ENCODE data around the gene FICD. TPM values are rescaled to one million over a fixed set of nuclear protein-coding genes. Genes with fewer than 3 reads are reported as not detected.
A peak's percentile ranks its signal among the peaks of the same experiment; 100 is the strongest.
"Not testable (repeated sequence)": the region's sequence is repeated elsewhere in the genome, so short reads cannot be mapped to it uniquely, and the experiment has no call there.

The FICD gene
- total RNA-seq, 1 donor from 2014 or later = 6.6 TPM

- Mint-ChIP-seq H3K4me1 (no peaks in the 10 kb centered on the region), H3K27ac (no peak overlapping the region), H3K36me3 (ENCODE audit: low read depth) (no peaks in the 10 kb centered on the region), H3K27me3 (no peaks in the 10 kb centered on the region), H3K4me3 (no peak overlapping the region), H3K9me3 (peaks cover 6% of the 10 kb centered on the region)
- intact Hi-C loops (cut with micrococcal nuclease) = no loop called here
- no peak for DNase-seq
Observed at GRCh38 chr12:108484845-108485244, 30.2 kb upstream of the FICD start.

GRCh38 chr12:108485371-108485770 is 29.7 kb upstream of the FICD start:
- H3K27ac Mint-ChIP-seq; intact Hi-C loops (cut with micrococcal nuclease): not testable (repeated sequence)

GRCh38 chr12:108487029-108487428 is 28.0 kb upstream of the FICD start:
- H3K27ac Mint-ChIP-seq; H3K4me1 Mint-ChIP-seq; H3K9me3 Mint-ChIP-seq; H3K4me3 Mint-ChIP-seq; H3K27me3 Mint-ChIP-seq; DNase-seq; H3K36me3 Mint-ChIP-seq (ENCODE audit: low read depth); intact Hi-C loops (cut with micrococcal nuclease): not testable (repeated sequence)

More at GRCh38 chr12:108485371-108485770, 29.7 kb upstream of the FICD start:
- H3K27me3 Mint-ChIP-seq; H3K4me1 Mint-ChIP-seq; H3K4me3 Mint-ChIP-seq; DNase-seq; H3K9me3 Mint-ChIP-seq; H3K36me3 Mint-ChIP-seq (ENCODE audit: low read depth): not testable (repeated sequence)

DNA sequence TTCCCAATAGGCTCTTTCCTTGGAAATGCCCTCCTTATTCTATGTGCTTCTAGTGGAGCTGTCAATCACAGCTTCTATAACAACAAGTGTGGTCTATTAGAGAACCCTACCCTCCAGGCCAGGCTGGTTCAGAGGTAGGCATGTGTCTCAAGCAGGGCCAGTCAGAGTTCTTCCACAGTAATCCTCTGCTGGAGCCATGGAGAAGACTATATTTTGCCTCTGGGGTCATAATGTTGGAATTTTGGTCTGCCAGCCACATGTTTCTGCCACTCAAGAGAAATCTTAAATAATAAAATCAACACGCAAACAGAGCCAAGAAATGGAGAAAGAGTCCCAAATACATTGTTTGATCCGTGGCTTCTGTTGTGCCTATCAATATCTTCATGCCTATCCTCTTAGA is 23.8 kb upstream of the FICD start:
- intact Hi-C loops (cut with micrococcal nuclease) = no loop called here
- H3K36me3 Mint-ChIP-seq (ENCODE audit: low read depth) = no peaks in the 10 kb centered on the region
- no peak overlapping the region for H3K27ac Mint-ChIP-seq
- no peak overlapping the region for H3K4me3 Mint-ChIP-seq
- H3K9me3 Mint-ChIP-seq = peaks cover 6% of the 10 kb centered on the region
- no peaks in the 10 kb centered on the region for H3K4me1 Mint-ChIP-seq
- H3K27me3 Mint-ChIP-seq = peaks cover 10% of the 10 kb centered on the region
- DNase-seq = no peak

GRCh38 chr12:108495054-108495453 is 20.0 kb upstream of the FICD start:
- peaks cover 10% of the 10 kb centered on the region for H3K27me3 Mint-ChIP-seq
- H3K36me3 Mint-ChIP-seq (ENCODE audit: low read depth) = no peaks in the 10 kb centered on the region
- H3K27ac Mint-ChIP-seq = no peak overlapping the region
- no peaks in the 10 kb centered on the region for H3K4me1 Mint-ChIP-seq
- H3K9me3 Mint-ChIP-seq = no peaks in the 10 kb centered on the region
- H3K4me3 Mint-ChIP-seq = no peak overlapping the region
- intact Hi-C loops (cut with micrococcal nuclease) = no loop called here
- DNase-seq = peak; percentile 62

DNA sequence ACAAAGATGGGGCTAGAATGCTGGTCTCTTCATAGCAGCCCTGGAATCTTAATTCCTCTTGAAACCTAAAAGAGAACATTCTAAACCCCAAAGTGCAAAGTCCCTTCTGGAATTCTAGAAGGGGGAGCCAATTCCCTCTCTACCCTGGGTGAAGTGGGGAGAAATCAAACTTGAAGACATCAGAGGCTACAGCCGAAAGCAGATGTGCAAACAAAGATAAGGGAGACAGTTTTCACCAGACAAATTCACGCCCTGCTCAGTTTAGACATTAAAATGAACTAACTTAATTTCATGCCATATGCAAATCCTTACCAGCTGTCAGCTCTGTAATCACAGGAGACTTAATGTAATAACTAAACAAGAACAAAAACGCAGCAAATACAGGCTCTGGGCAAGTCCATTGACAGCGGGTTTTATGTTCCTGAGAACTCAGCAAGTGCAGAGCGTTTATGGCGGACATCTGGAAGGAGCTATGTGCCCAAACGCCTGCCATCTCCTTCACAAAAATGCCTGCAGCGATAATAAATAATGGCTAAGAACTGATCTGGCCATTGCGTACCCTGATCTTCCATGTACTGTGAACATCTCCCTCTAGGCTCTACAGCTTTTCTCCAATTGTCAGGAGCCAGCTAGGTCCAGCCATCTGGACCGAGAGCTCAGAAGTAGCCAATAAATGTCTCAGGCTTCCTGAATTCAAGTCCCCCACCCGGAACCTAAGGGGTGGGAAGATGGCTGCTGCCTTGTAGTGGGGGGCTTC is 19.1 kb upstream of the FICD start:
- H3K4me3 Mint-ChIP-seq = no peak overlapping the region
- peaks cover 10% of the 10 kb centered on the region for H3K27me3 Mint-ChIP-seq
- intact Hi-C loops (cut with micrococcal nuclease) = no loop called here
- DNase-seq = no peak
- H3K4me1 Mint-ChIP-seq = no peaks in the 10 kb centered on the region
- no peaks in the 10 kb centered on the region for H3K36me3 Mint-ChIP-seq (ENCODE audit: low read depth)
- H3K9me3 Mint-ChIP-seq = no peaks in the 10 kb centered on the region
- H3K27ac Mint-ChIP-seq = no peak overlapping the region

- DNase-seq = no peak
- intact Hi-C loops (cut with micrococcal nuclease) = no loop called here
Observed at GRCh38 chr12:108498136-108498535, 16.9 kb upstream of the FICD start.

DNA sequence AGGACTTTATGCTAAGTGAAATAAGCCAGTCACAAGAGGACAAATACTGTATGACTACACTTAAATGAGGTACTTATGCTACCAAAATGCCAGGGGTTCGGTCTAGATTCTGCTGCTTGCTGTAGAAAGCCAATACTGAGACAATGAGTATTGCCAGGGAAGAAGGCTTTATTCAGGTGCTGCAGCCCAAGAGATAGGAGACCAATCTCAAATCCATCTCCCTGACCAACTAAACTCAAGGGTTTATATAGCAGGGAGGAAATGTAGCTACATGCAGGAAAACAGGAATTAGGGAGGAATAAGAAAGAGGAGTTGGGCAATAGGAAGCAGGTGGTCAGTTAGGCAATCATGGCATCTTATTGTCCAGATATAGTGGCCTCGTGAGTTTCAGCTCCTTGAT is 12.2 kb upstream of the FICD start:
- intact Hi-C loops (cut with micrococcal nuclease) = no loop called here
- no peak overlapping the region for H3K4me3 Mint-ChIP-seq
- peaks cover 18% of the 10 kb centered on the region for H3K9me3 Mint-ChIP-seq
- no peak for DNase-seq
- H3K27ac Mint-ChIP-seq = no peak overlapping the region
- no peaks in the 10 kb centered on the region for H3K4me1 Mint-ChIP-seq
- peaks cover 4% of the 10 kb centered on the region for H3K27me3 Mint-ChIP-seq
- no peaks in the 10 kb centered on the region for H3K36me3 Mint-ChIP-seq (ENCODE audit: low read depth)

More at GRCh38 chr12:108498136-108498535, 16.9 kb upstream of the FICD start:
- H3K27ac Mint-ChIP-seq = no peak overlapping the region
- no peaks in the 10 kb centered on the region for H3K36me3 Mint-ChIP-seq (ENCODE audit: low read depth)
- H3K4me3 Mint-ChIP-seq = no peak overlapping the region
- H3K4me1 Mint-ChIP-seq = no peaks in the 10 kb centered on the region
- H3K27me3 Mint-ChIP-seq = peaks cover 10% of the 10 kb centered on the region
- H3K9me3 Mint-ChIP-seq = peaks cover 5% of the 10 kb centered on the region

DNA sequence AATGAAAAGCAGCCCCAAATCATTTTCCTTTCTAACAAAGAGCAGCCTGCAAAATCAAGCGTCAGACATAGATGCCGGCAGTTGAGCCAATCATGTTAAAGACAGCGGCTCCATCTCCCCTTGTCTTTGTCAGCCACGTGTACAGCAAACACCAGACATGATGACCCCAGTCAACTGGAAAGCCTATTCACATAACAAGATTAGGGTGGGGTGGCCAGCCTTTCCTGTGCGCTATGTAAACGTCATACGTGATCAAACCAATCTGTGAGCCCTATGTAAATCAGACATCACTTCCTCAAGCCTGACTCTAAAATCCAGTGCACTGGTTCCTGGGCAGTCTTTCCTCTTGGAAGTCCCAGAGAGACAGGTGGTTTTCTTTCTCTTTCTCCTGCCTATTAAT is 9.9 kb upstream of the FICD start:
- Mint-ChIP-seq H3K27me3 (peaks cover 4% of the 10 kb centered on the region), H3K36me3 (ENCODE audit: low read depth) (no peaks in the 10 kb centered on the region), H3K4me3 (no peak overlapping the region), H3K4me1 (peaks cover 3% of the 10 kb centered on the region), H3K9me3 (peaks cover 18% of the 10 kb centered on the region), H3K27ac (no peak overlapping the region)
- intact Hi-C loops (cut with micrococcal nuclease) = no loop called here
- no peak for DNase-seq

- intact Hi-C loops (cut with micrococcal nuclease) = no loop called here
- Mint-ChIP-seq H3K4me1 (peaks cover 13% of the 10 kb centered on the region), H3K4me3 (no peak overlapping the region), H3K27me3 (peaks cover 4% of the 10 kb centered on the region), H3K27ac (peak overlapping the region; percentile 52), H3K9me3 (peaks cover 14% of the 10 kb centered on the region), H3K36me3 (ENCODE audit: low read depth) (no peaks in the 10 kb centered on the region)
- no peak for DNase-seq
Observed at GRCh38 chr12:108507971-108508642, 7.0 kb upstream of the FICD start.

- H3K4me3 Mint-ChIP-seq = no peak overlapping the region
- H3K27ac Mint-ChIP-seq = no peak overlapping the region
- H3K36me3 Mint-ChIP-seq (ENCODE audit: low read depth) = no peaks in the 10 kb centered on the region
- DNase-seq = no peak
- intact Hi-C loops (cut with micrococcal nuclease) = loop anchor here (10.0 kb wide), 1 partner anchor 745 kb away; the partner anchor contains the start of gene PRDM4
- peaks cover under 1% of the 10 kb centered on the region for H3K9me3 Mint-ChIP-seq
- peaks cover 19% of the 10 kb centered on the region for H3K4me1 Mint-ChIP-seq
- H3K27me3 Mint-ChIP-seq = peaks cover 2% of the 10 kb centered on the region
Observed at GRCh38 chr12:108509806-108510205, 5.3 kb upstream of the FICD start.

GRCh38 chr12:108510836-108511235 is 4.2 kb upstream of the FICD start:
- no peaks in the 10 kb centered on the region for H3K9me3 Mint-ChIP-seq
- H3K36me3 Mint-ChIP-seq (ENCODE audit: low read depth) = peaks cover 2% of the 10 kb centered on the region
- no peak for DNase-seq
- H3K4me1 Mint-ChIP-seq = peaks cover 22% of the 10 kb centered on the region
- intact Hi-C loops (cut with micrococcal nuclease) = loop anchor here (10.0 kb wide), 1 partner anchor 746 kb away; the partner anchor contains the start of gene PRDM4
- H3K4me3 Mint-ChIP-seq = no peak overlapping the region
- peaks cover 2% of the 10 kb centered on the region for H3K27me3 Mint-ChIP-seq
- H3K27ac Mint-ChIP-seq = no peak overlapping the region

- Mint-ChIP-seq H3K27me3 (peaks cover 2% of the 10 kb centered on the region), H3K4me1 (peaks cover 32% of the 10 kb centered on the region), H3K27ac (no peak overlapping the region), H3K9me3 (no peaks in the 10 kb centered on the region), H3K36me3 (ENCODE audit: low read depth) (peaks cover 4% of the 10 kb centered on the region), H3K4me3 (peak overlapping the region; percentile 59)
- intact Hi-C loops (cut with micrococcal nuclease) = loop anchor here (1.0 to 10.0 kb wide), 3 partner anchors 521 to 747 kb away; partner anchors contain the start of gene PRDM4
- DNase-seq = peak; percentile 92
Observed at GRCh38 chr12:108511633-108512540, 3.2 kb upstream of the FICD start.

Data from activated CD4-positive, alpha-beta T cell treated with anti-CD3 and anti-CD28 coated beads, Interleukin-2, amount 10 ng/mL, durations not matched to agents 24 days and 14 days (primary cell).